HG02840 (cell line): ENCODE results near the gene ISX.

ENCODE experiments used
- ATAC-seq: cut with Tn5 transposase; IDR thresholded peaks from one replicate; pipeline ENCODE4 v1.9.1; 2021; ENCODE audit warnings: mild to moderate bottlenecking, moderate library complexity, moderate number of reproducible peaks; ENCODE audit not compliant: unreplicated experiment, low FRiP score

The ISX gene

DNA sequence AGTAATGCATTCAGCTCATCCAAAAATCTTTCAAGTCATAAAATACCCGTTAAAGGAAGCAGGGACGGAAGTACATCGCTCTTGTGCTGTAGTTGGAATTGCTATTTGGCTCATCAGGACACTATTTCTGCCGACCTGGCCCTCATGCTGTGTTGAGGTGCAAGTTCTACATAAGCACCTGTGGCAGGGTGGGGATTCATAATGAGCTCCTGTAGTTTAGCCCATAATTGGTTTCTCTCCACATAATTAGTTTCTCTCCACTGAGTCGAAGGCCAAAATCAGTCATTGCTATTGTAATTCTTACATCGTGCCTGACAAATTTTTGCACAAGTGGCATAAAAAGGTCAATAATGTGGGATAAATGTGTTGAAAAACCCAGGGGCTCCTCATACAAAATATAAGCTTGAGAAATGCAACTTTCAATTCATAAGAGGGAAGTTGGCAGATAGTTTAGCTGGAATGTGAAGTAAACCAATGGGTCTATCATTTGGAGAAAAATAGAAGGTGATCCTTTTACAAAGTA is 14.9 kb upstream of the ISX start:
- ATAC-seq = no peak

DNA sequence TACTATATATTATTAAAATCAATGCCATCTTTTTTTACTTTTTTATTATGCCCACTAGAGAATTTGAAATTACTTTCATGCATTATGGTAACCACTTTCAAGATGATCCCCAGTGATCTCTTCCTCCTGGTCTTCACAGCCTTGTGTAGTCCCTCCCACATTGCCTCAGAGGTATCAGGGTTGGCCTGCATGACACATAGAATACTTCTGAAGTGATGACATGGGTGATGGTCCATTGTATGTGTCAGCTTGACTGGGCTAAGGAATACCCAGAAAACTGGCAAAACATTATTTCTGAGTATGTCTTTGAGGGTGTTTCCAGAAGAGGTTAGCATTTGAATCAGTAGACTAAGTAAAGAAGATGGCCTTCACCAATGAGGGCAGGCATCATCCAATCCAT is 14.2 kb upstream of the ISX start:
- no peak for ATAC-seq

DNA sequence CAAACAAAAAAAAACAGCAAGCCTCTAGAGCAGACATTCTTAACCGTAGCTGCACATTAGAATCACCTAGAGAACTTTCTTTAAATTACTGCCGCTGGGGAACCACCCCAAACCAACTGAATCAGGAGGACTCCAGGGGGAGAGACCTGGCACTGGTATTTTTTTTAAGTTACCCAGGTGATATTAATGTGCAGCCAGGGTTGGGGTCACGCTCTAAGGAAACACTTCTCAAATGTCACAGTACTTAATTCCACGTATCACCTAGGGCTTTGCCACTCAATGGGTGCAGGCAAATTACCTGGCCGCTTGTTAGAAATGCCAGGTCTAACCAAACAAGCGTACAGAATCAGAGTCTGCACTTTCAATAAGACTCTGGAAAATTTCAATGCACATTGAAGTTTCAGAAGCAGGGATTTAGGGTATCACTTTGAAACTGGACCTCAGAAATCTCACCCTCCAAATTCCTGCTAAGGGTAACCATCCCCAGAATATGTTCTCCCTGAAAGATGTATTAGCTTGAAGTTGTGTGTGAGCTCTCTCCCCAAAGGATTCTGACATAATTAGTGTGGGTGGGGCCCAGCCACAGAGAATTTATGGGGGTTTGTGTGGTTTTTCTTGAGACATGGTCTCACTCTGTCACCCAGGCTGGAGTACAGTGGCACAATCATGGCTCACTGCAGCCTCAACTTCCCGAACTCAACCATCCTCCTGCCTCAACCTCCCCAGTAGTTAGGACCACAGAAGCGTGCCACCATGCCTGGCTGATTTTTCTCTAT is 12.7 kb upstream of the ISX start:
- no peak for ATAC-seq

DNA sequence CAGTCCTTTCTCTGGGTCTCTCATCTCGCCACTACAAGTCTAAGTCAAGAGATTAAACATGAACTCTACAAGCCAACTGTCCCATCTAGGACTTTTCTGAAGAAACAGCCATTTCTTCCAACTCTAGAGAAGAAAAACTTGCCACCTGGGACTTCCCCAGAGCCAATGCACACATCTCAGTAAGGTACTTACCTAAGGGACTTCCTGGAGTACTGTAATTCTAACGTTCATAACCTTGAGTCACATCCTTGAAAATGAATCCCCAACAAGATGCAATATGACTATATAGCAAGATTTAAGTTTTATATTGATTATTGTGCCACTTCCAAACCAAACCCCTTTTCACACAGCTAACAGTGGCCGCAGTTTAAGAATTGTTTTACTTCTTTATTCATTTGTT is 11.9 kb upstream of the ISX start:
- no peak for ATAC-seq

DNA sequence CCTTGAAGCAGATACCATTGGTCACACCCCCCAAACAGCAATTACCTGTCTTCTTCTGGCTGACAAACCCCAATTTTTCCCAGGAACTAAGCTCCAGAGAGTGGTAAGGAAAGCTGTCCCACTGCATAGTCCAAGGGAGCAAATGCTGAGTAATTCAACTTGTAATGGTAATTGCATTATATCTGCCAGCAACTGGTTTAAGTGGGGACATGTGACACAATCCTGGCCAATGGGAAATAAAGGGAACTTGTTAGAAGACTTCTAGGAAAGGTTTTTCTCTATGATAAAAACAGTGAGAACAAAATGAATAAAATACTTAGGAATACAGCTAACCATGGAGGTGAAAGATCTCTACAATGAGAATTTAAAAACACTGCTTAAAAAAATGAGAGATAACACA is 9.5 kb upstream of the ISX start:
- ATAC-seq = no peak

DNA sequence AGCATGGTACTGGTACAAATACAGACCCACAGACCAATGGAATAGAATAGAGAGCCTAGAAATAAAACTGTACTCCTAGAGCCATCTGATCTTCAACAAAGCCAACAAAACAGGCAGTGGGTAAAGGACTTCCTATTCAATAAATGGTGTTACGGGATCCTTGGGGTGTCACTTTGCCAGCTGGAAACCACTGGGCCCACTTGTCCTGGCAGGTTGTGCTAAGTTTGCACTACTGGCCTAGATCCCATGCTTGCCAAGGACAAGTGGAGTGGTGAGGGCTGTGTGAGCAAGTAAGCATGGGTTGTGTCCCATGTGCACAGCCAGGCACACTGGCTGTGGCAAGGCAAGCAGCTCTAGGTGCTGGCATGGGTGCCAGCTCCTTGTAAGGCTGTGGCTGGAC is 8.8 kb upstream of the ISX start:
- ATAC-seq = no peak

DNA sequence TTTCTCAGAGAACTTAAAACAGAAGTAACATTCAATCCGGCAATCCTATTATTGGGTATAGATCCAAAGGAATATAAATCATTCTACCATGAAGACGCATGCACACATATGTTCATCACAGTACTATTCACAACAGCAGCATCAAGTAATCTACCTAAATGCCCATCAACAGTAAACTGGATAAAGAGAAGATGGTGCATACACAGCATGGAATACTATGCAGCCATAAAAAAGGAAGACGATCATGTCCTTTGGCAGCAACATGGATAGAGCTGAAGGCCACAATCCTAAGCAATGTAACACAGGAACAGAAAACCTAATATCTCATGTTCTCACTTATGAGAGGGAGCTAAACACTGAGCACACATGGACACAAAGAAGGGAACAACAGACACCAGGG is 6.3 kb upstream of the ISX start:
- no peak for ATAC-seq

DNA sequence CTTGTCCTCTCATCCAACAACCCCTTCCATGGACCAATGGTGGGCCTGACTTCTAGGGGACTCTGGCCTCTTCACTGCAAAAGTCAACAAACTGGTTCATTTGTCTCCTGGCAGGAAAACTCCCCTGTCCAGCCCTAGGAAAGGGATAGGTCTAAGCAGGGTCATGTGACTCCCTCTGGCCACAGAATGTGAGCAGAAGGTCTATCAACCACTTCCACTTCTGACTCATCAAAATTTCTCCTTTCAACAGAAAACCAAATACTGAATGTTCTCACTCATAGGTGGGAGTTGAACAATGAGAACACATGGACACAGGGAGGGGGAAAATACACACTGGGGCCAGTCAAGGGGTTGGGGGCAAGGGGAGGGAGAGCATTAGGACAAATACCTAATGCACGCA is 1.3 kb upstream of the ISX start:
- ATAC-seq = no peak

DNA sequence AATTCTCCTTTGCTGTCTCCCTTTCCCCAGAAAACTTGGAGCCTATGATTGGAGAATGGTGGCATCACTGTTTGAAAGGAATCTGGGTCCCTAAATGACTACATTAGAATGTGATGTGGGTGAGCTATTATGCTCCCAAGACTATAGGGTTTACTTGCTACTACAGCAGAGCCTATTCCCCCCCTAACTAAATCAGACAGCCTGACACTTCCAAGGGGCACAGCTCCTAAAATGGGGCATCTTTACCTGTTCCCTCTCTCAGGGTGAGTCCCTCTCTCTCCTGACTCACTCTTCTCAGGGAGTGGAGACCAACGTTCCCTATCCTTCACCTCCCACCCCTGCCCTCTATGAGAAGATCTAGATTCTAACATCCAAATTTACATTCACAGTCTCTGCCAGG is 775 bp upstream of the ISX start:
- ATAC-seq = no peak

DNA sequence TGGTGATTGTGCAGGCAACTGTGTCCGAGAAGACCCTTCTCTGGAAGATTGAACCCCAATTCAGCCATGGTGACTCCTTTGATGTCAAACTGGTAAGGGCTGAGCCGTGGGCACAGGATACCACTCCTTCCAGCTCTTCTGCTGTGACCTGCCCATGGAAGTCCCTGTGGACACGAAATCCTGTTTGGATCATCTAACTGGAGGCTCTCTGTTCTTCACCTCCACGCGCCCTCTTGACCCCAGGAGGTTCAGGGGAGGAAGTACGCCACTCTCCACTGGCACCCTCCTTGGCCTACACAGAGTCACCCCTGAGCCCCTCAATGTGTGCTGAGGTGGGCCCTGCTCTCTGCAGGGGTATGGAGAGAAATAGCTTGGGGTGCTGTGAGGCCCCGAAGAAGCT is 810 bp downstream of the ISX start:
- no peak for ATAC-seq

DNA sequence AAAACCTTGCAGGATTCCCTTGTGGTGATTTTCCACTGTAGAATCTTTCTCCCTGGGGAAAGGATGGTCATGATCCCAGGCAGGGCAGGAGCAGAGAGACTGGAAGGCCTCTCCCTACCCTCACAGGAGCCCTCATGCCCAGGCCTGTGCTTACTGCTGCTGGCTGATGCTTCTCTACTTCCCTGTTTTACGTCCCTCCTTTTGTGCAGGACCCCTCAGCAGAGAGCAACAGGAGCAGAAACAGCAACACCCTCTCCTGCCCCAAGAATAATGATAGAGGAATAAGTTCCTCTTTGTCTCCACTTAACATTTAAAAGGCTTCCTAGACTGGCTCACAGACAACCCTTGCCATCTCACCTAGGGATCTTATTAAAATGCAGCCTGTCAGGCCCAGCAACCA is 3.6 kb downstream of the ISX start:
- no peak for ATAC-seq

DNA sequence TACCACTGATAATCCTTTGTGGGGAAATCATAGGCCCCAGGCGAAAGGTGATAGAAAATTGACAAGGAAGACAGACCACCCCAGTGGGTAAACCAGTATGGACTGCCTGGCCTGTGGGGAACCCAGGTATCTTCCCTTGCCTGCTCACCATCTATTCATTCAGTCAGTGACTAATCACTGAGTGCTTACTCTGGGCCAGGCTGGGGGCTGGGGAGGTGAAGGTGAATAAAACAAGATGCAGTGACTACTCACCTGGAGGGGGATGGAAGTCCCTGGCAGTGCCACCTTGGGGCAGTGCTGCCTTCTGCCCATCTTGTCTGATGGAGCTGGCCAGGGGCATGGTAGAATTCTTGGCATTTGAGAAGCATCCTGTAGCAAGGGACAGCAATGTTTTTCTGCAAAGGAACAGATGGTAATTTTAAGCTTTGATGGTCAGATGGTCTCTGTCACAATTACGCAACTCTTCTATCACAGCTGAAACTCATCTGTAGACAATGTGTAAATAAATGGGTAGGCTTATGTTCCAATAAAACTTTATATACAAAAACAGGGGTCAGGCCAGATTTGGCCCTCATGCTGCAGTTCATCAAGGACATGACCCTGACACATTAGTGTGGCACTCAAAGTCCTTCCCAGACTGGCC is 4.6 kb downstream of the ISX start:
- ATAC-seq = no peak

DNA sequence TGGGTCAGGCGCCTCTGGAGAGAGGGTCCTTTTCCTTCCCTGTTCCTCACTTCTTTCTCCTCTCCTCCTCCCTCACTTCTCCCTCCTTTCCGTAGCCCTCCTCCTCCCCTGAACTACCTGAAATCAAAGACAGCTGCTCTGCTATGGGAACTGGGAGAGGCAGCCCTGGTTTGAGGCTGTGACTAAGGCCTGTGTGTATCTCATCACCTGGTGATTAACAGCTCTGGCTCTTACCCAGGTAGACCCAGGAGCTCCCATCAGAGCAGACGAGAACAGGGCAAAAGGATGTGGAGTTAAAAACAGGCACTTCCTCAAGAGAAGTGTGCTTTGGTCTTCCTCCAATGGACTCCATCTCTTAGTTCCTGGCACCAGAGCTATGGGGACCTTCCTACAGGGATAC is 5.8 kb downstream of the ISX start:
- no peak for ATAC-seq

DNA sequence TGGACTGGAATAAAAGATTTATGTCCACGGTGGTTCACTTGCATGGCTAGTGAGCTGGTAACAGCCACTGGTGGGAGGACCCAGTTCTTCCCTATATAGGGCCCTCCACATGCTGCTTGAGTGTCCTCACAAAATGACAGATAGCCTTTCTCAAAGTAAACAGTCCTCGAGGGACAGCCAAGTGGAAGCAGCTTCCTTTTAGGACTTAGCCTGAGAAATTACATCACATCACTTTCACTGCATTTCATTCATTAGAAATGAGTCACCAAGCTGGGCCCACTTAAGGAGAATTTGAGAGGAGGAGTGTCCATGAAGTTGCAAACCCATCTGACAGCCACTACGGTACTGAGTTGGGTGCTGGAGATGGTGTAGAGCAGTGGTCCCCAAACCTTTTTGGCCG is 7.0 kb downstream of the ISX start:
- ATAC-seq = no peak

DNA sequence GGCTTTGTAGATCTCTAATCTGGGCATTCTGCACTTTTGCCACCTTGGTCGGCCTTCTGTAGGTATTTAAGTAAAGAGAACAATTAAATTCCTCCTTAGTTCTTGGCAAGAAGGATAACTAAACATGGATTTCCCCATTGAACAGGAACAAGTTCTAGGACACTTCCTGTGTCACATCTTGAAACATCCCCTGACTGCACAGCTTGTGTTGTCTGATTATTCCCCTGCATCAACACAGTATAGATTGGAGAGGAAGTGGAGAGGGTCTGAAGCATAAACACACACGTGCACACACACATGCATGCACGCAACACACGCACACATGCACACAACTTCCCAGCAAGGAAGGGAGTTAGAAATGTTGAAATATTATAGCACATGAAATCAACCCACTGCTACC is 8.6 kb downstream of the ISX start:
- ATAC-seq = no peak

DNA sequence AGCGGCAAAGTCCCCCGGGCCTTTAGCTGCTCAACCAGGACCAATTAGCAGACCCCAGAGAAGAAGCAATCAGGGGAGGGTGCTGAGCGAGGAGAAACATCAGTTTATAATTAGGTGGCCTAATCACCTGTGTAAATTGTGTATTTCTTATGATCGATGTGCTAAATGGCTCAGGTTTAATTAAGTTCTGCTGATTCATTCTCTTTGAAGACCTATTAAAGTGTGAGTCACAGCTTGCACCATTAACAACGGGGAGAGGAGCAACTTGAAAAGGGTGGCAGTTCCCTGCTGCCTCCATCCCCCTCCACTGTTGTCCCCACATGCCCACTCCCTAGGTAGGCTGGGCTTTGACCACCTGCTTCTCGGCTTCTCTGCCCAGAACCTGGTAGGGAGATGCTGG is 10.7 kb downstream of the ISX start:
- no peak for ATAC-seq

DNA sequence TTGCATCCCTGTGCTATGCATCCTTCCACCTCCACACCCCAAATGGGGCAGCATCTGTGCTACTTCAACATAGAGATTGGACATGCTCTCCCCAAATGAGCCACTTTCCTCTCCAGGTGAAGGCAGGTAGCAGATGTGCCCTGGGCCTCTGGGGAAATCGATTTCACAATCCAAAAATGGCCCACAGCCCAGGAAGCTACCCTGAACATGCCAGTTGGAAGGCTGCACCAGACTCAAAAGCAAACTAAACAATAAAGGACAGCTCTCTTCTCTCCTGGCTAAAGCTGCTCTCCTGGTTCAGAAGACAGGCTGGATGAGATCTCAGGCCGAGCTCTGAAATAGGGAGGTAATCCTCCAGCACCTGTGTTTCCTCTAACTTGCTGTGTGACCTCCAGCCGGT is 19.7 kb downstream of the ISX start:
- ATAC-seq = no peak

DNA sequence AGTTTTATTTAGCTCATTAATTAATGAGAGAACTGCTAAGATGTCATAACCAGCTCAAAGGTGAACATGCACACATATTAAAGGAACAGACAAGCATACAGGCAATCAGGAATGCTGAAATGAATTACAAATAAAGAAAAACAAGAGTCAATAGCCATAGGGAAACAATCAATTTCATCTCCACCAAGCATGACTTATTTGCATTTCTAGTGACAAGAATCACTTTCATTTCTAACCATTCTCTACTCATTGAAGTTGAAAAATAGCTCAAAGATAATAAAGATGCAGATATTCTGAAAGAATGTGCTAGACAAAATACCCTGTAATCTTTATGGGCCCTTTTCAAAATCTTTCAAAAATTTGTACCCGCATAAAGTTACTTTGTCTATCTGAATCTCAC is 23.2 kb downstream of the ISX start:
- ATAC-seq = no peak

DNA sequence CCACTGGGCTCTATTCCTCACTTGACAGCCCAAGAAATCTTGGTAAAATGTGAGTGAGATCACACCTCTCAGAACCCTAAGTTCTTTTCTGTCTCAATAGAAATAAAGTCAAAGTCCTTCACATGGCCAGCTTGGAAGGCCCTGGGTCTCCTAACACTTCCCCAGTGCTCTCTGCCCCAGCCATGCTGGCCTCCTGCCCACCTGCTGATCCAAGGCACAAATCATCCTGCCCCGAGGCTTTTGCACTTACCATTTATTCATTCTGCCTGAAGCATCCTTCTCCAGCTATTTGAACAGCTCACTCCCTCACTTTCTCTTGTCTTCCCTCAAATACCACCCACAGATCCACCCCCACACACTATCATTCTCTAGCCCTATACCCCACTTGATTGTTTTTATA is 26.4 kb downstream of the ISX start:
- ATAC-seq = no peak

DNA sequence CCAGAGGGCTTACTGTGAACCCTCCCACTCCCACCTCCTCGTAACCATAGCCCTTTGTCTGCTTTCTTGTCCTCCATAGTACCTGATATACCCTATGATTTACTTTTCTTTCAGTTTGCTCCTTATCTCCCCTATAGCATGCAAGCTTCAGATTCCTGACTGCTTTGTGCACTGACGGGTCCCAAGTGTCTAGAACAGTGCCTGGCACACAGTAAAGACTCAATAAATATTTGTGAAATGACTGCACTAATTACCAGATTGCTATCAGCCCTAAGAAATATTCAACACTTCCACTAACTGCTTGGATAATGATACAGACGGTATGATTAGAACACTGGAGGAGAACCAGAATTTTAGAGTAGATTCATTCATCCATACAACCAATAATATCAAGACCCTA is 33.0 kb downstream of the ISX start:
- no peak for ATAC-seq

DNA sequence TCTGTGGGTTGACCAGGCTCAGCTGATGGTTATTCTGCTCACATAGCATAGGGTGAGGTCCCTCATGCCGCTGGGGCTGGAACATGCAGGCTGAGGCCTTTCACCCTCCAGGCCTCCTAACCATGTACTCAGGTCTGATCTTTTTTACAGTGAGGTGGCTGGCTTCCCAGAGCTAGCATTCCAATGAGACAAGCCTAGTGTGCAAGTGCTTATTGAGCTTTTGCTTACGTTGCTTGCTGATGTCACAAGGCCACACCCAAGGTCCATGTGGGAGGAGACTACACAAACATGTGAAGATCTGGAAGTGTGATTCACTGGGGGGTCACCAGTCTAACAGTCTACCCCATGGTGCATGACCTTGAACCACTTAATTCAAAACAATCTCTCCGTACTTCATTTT is 33.9 kb downstream of the ISX start:
- ATAC-seq = no peak

DNA sequence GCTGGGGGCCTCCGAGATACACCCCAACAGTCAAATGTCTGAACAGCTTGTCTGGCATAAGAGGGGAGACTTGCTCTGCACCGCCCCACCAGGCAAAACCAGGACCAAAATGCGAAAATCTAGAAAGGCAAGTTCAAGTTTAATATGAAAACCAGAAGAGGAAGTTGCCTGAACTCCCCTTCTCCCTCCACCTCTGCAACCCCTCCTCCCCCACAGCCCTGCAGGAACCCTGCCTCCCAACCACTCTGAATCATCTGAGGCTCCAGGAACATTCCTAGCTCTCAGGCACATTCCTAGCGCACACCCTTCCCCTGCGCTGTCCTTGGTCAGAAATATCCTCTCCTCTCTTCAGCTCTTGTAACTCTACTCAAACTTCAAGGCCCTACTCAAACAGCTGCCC is 36.7 kb downstream of the ISX start:
- no peak for ATAC-seq
